HG03354 (cell line): ENCODE measurements around the gene ABHD4.
"Not testable (repeated sequence)": the region's sequence is repeated elsewhere in the genome, so short reads cannot be mapped to it uniquely, and the experiment has no call there.

Source experiments
- ATAC-seq: cut with Tn5 transposase; IDR thresholded peaks from one replicate; pipeline ENCODE4 v1.9.1; 2021; ENCODE audit warnings: mild to moderate bottlenecking; ENCODE audit not compliant: unreplicated experiment, poor library complexity, severe bottlenecking

Gene ABHD4

GRCh38 chr14:22614240-22614799 is 16.2 kb downstream of the ABHD4 start:
- ATAC-seq: no peak

- not testable (repeated sequence) for ATAC-seq
Measured at GRCh38 chr14:22615765-22616164, 17.7 kb downstream of the ABHD4 start.

DNA sequence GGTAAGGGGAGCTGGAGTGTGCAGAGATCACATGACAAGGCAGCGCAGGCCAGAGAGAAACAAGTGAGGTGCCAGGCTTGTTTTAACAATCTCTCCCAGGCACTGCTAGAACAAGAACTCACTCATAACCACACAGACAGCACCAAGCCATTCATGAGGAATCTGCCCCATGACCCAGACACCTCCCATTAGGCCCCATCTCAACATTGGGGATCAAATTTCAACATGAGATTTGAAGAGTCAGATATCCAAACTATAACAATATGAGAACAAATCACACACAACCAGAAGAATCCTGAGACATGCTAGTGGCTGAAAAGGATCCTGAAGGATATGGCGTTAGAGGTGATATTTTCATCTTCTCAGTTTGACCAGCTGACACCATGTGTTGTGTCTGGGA is 24.2 kb downstream of the ABHD4 start:
- no peak for ATAC-seq

DNA sequence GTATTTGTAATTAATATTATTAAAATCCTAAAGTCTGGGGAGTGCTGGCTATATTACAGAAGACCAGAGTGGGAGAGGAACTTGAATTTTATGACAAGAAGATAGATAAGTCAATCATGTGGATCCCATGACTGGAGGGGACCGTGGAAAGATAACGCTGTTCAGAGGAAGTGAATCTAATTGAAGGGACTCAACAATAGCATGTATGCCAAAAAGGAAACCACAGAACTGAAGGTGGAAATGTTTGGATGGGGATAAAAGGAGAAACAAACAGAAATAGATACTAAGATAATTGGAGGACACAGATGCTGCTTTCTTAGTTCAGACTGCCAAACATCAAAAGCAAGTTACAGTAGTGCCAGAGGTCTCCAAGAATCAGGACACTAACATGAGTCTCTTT is 24.9 kb downstream of the ABHD4 start:
- ATAC-seq: no peak

DNA sequence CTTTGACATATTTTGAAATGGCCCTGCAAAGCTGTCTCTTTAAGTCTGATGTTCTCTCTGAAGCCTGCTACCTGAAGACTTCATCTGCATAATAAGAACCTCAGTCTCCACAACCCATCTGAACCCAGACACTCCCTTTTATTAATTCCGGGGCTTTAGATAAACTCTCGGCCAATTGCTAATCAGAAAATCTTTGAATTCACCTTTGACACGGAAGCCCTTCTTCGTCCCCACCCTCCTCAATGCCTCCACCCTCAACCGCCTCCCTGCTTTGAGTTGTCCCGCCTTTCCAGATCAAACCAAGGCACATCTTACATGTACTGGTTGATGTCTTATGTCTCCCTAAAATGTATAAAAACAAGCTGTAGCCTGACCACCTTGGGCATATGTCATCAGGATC is 28.5 kb downstream of the ABHD4 start:
- no peak for ATAC-seq

DNA sequence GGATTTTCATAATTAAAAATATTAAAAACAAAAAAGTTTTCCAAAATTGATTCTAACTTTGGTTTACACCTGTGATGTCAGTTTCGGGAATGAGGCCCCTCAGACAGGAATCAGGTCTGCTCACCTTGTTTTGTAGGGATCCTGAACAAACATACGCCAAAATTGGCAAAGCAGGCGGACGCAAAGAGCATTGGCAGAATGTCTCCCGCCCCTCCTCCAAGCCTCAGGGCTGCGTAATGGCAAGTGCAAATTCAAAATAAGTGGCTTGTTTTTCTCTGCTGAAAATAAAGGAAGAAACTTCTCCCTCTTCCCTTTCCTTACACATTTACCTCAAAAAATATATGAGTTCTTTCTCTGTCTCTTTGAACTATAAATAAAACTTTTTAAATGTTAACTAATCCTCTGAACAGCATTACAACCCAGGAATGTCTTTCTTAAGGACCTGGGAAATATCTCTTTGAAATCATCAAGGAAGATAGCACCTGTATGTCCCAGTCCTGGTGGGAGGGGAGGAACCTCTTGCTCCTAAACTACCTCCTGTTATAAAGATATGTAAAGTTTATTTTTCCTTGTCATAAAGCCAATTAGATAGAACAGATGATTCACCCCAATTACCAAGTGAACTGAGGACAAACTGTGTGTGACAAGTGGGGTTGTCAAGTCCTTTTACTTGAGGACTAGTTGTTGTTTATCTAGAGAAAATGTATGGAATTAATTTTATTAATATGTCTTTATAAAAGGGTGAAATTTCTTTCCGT is 29.6 kb downstream of the ABHD4 start:
- ATAC-seq: no peak

GRCh38 chr14:22629361-22629760 is 31.3 kb downstream of the ABHD4 start:
- no peak for ATAC-seq

DNA sequence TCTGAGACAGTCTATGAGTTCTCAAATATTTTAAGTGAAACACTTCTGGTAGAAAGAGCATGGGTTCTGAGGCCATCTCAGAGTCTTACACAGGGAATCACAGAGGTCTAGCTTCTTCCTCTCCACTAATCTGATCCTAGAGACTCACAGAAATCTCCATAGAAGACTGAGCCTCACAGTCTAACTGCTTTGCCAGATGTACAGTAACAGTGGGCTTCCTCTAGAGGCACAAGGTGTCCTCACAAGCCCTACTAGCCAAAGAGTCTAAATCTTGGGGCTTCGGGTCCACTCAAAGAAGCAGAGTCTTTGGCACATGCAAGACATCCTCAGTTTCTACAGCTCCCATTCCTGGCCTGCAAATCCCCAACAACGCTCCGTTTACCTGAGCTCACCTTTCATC is 32.0 kb downstream of the ABHD4 start:
- no peak for ATAC-seq

DNA sequence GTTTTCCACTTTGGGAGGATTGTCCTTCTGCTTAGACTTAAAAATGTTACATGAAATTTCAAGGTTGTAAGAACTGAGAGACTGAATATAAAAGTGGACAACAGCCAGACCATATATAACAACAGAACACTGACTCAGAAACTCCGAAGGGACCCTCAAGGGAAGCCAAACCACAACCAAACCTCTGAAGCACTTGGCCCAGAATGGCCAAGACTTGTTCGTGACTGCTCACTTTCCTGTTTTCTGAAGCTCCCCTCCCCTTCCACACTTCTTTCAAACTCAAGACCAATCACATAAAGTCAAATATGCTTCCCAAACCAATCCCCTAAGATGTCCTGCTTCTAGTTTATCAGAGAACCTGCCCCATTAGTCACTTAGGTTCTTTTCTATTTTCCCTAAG is 32.4 kb downstream of the ABHD4 start:
- no peak for ATAC-seq

- no peak for ATAC-seq
Measured at GRCh38 chr14:22634233-22634900, 36.3 kb downstream of the ABHD4 start.

- not testable (repeated sequence) for ATAC-seq
Measured at GRCh38 chr14:22635980-22636379, 37.9 kb downstream of the ABHD4 start.

DNA sequence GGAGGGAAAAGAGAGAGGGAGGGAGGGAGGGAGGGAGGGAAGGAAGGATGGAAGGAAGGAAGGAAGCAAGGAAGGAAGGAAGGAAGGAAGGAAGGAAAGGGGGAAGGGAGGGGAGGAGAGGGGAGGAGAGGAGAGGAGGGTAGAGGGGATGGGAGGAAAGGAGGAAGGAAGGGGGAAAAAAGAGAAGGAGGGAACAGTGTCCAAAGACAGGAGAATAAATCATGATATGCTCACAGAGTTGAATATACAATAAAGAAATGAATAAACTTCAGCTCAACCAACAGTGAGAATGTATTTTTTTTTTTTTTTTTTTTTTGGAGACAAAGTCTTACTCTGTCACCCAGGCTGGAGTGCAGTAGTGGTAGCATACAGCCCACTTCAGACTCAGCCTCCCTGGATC is 42.1 kb downstream of the ABHD4 start:
- no peak for ATAC-seq

GRCh38 chr14:22641846-22642245 is 43.7 kb downstream of the ABHD4 start:
- ATAC-seq: no peak

GRCh38 chr14:22644305-22644635 is 46.2 kb downstream of the ABHD4 start, which contains the start of gene OR6J1:
Gene OR6J1, minus strand, starts transcription at chr14:22644352. Its CDS starts 9,541 bp downstream, at chr14:22634811.
- ATAC-seq: no peak

- no peak for ATAC-seq
Measured at GRCh38 chr14:22646570-22647254, 48.6 kb downstream of the ABHD4 start.

GRCh38 chr14:22648506-22648905 is 50.4 kb downstream of the ABHD4 start:
- no peak for ATAC-seq

DNA sequence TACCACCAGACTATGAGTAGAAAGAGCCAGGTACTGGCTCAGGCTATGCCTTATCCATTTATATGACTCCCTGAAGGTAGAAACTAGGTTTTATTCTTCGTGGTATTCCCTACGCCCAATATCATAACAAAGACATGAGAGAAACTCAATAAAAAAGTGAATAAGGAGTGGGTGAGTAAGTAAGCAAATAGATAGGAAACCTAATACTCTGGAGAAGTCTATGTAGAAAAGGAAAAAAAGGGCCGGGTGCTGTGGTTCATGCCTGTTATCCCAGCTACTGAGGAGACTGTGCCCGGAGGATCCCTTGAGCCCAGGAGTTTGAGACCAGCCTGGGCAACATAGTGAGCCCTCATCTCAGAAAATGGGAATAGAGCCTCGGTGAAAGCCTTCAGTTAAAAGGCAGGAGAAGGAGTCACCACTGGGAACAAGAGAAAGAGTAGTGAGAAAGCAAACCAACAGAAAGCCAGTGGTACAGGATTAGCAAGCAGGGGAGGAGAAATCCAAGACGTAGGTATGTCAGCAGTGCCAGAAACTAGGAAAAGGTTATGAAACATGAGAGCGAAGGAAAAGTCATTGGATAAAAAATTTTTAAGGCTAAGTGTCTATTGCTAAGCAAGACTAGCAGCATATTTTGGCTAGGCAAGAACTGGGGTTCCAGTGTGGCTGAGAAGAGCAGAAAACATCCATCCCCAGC is 52.1 kb downstream of the ABHD4 start:
- no peak for ATAC-seq

DNA sequence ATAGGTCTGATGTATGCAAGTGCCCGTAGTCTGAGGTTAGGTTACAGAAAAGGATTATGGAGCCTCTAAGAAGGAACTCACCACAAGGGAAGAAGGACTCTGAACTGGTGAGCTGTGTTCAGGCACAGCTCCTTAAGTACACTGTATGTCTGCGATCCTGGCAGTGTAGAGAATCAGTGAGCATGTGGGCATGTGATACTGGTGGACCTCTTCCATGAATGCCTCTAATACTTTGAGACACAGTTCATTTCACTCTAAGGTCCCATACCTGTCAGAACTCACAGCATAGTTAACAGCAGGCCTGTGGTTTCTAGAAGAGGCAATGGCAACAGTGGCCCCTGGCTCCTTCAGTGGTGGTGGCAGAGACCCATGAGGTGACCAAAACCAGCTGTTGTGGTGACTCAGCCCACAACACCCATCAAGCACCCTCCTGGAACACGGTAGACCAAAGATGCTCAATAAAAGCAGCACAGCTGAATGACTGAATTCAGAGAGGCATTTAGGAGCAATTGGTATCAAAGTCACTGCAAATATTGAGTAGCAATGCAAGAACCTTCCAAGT is 52.9 kb downstream of the ABHD4 start:
- ATAC-seq: no peak

- no peak for ATAC-seq
Measured at GRCh38 chr14:22651586-22651985, 53.5 kb downstream of the ABHD4 start.
